Nephron progenitor cell (in vitro differentiated cells): Measurements from ENCODE around the gene CHRD.

ENCODE experiments used
- DNase-seq: peaks from one replicate; pipeline ENCODE4 v3.0.0; 2021
- H3K27ac Mint-ChIP-seq: 2 replicates; pipeline ENCODE4 v1.8.0; 2021; ENCODE audit warnings: mild to moderate bottlenecking, moderate library complexity, mixed read lengths
- H3K27me3 Mint-ChIP-seq: 2 replicates; pipeline ENCODE4 v1.8.0; 2021; ENCODE audit warnings: mild to moderate bottlenecking, low read depth, mixed read lengths; ENCODE audit not compliant: poor library complexity
- H3K36me3 Mint-ChIP-seq: 2 replicates; pipeline ENCODE4 v1.8.0; 2021; ENCODE audit warnings: low read depth, mixed read lengths
- H3K4me1 Mint-ChIP-seq: 2 replicates; pipeline ENCODE4 v1.8.0; 2021; ENCODE audit warnings: mixed read lengths
- H3K4me3 Mint-ChIP-seq: 2 replicates; pipeline ENCODE4 v1.8.0; 2021; ENCODE audit warnings: mild to moderate bottlenecking, moderate library complexity, mixed read lengths
- H3K9me3 Mint-ChIP-seq: 2 replicates; pipeline ENCODE4 v1.8.0; 2021; ENCODE audit warnings: mild to moderate bottlenecking, moderate library complexity, mixed read lengths
- CTCF ChIP-seq: fragments of 200-600 bp; sonication (generic); IDR thresholded peaks from 2 replicates; pipeline ENCODE4 v1.5.0; 2021; ENCODE audit warnings: antibody characterized with exemption

The CHRD gene

GRCh38 chr3:184371570-184372018 is 8.3 kb upstream of the CHRD start:
- Mint-ChIP-seq H3K27me3 (peaks cover 12% of the 10 kb centered on the region), H3K36me3 (peaks cover 37% of the 10 kb centered on the region), H3K4me1 (peaks cover 28% of the 10 kb centered on the region), H3K27ac (peak overlapping the region; percentile 53), H3K4me3 (no peak overlapping the region), H3K9me3 (no peaks in the 10 kb centered on the region)
- DNase-seq: peak; percentile 74
- peak; percentile 97 for TF ChIP-seq CTCF

GRCh38 chr3:184372296-184372821 is 7.5 kb upstream of the CHRD start:
- DNase-seq: no peak
- peaks cover 29% of the 10 kb centered on the region for H3K36me3 Mint-ChIP-seq
- no peak overlapping the region for H3K4me3 Mint-ChIP-seq
- H3K27me3 Mint-ChIP-seq: peaks cover 15% of the 10 kb centered on the region
- no peaks in the 10 kb centered on the region for H3K9me3 Mint-ChIP-seq
- peaks cover 31% of the 10 kb centered on the region for H3K4me1 Mint-ChIP-seq
- H3K27ac Mint-ChIP-seq: no peak overlapping the region
- TF ChIP-seq CTCF: no peak

- Mint-ChIP-seq H3K36me3 (peaks cover 23% of the 10 kb centered on the region), H3K9me3 (no peaks in the 10 kb centered on the region), H3K4me1 (peaks cover 36% of the 10 kb centered on the region), H3K4me3 (no peak overlapping the region), H3K27me3 (peaks cover 15% of the 10 kb centered on the region), H3K27ac (no peak overlapping the region)
- DNase-seq: no peak
- TF ChIP-seq CTCF: no peak
These were observed 6.9 kb upstream of the CHRD start for GRCh38 chr3:184372911-184373310.

- Mint-ChIP-seq H3K9me3 (no peaks in the 10 kb centered on the region), H3K27me3 (peaks cover 19% of the 10 kb centered on the region), H3K27ac (no peak overlapping the region), H3K4me1 (peaks cover 41% of the 10 kb centered on the region), H3K36me3 (peaks cover 18% of the 10 kb centered on the region), H3K4me3 (no peak overlapping the region)
- DNase-seq: no peak
- TF ChIP-seq CTCF: no peak
These were observed 6.4 kb upstream of the CHRD start for GRCh38 chr3:184373422-184373821.

GRCh38 chr3:184375747-184376461 is 4.0 kb upstream of the CHRD start:
- no peak overlapping the region for H3K27ac Mint-ChIP-seq
- no peak overlapping the region for H3K4me3 Mint-ChIP-seq
- H3K9me3 Mint-ChIP-seq: no peaks in the 10 kb centered on the region
- TF ChIP-seq CTCF: no peak
- peaks cover 52% of the 10 kb centered on the region for H3K4me1 Mint-ChIP-seq
- peaks cover 31% of the 10 kb centered on the region for H3K27me3 Mint-ChIP-seq
- peaks cover 7% of the 10 kb centered on the region for H3K36me3 Mint-ChIP-seq
- no peak for DNase-seq

- no peak for TF ChIP-seq CTCF
- DNase-seq: no peak
- H3K27me3 Mint-ChIP-seq: peaks cover 46% of the 10 kb centered on the region
- no peaks in the 10 kb centered on the region for H3K9me3 Mint-ChIP-seq
- peaks cover 42% of the 10 kb centered on the region for H3K4me1 Mint-ChIP-seq
- H3K4me3 Mint-ChIP-seq: peak overlapping the region; percentile 82
- peaks cover 7% of the 10 kb centered on the region for H3K36me3 Mint-ChIP-seq
- no peak overlapping the region for H3K27ac Mint-ChIP-seq
These were observed 2.5 kb upstream of the CHRD start for GRCh38 chr3:184377374-184377773.
